Gastroesophageal sphincter (tissue), 3 donors: ENCODE results near the gene THEMIS.

Experiments
- CTCF ChIP-seq, 4 experiments: fragments of 200-600 bp in 2 of 4; fragments of 450-650 bp in 2 of 4; sonication (generic) in 1 of 4; IDR thresholded peaks; one replicate each; pipeline ENCODE4 v1.5.1; 2017 to 2019; ENCODE audit warnings: antibody characterized with exemption in 4 of 4, mild to moderate bottlenecking in 2 of 4, moderate library complexity in 2 of 4
- POLR2A ChIP-seq, 2 donors: fragments of 450-650 bp; IDR thresholded peaks; one replicate each; pipeline ENCODE4 v1.6.1; 2017; ENCODE audit warnings: antibody characterized with exemption in 2 of 2, mild to moderate bottlenecking in 2 of 2, moderate library complexity in 1 of 2

- TF ChIP-seq POLR2A (IDR thresholded peaks at IDR 0.05), result no peak
- TF ChIP-seq CTCF (IDR thresholded peaks at IDR 0.05), result no peak
Measured at GRCh38 chr6:127786109-127786508, 114.7 kb downstream of the THEMIS start.
